Stimulated activated CD8-positive, alpha-beta memory T cell treated with anti-CD3 and anti-CD28 coated beads, Interleukin-2, amount 100 ng/mL, for 1 hour (primary cell): ENCODE results near the gene POU2F1.

Source experiments
- DNase-seq, 2 donors: peaks; one replicate each; pipeline ENCODE4 v3.0.0-alpha.2; 2020; ENCODE audit warnings: low read depth in 2 of 2

Gene POU2F1

DNA sequence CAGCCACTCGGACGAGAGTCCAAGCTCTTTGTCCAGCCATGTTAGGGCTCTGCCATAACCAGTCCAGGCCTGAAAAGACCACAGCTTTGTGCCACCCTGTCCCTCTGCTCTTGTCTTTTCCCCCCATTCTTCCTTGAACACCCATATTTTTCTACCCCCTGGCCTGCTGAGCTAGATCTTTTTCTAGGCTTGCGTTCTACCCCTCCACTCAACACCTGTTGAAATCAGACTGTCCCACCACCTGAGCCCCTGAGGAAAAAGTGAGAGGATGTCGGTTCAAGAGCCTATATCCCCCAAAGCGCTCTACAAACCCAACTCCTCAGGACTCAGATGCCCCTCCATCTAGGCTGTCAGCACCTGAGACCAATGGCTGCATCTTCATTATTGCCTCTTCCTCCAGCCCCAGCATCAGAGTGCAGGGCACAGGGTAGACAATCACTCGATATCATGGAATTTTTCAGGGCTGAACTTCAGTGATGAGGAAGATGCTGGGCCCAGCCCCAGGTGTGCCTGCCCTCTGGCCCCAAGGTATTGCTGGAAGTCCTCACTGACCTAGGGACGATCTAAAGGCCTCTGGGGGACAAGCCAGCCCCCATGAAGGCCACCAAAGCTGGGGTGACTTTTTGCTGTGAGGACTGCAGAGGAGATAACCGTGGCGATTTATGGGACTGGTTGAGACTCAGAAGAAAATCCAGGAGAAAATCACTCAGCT lies 222.3 kb downstream of the POU2F1 start:
- DNase-seq = no peak

DNA sequence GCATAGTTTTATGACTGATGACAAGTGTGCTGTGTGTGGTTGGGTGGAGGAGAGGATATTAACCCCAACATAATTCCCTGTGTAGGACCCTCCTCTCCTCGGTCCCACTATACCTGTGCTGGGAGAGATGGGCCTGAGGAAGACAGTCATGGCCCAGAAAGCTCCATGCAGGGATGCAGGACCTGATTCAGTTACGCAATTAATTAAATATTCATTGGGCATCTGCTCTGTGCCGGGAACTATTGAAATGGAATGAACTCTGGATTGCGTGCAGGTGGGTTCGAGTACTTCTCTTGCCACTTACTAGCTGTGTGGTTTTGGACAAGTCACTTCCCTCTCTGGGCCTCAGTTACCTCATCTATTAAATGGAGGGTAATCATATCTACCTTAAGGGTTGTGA lies 223.1 kb downstream of the POU2F1 start:
- DNase-seq = no peak

DNA sequence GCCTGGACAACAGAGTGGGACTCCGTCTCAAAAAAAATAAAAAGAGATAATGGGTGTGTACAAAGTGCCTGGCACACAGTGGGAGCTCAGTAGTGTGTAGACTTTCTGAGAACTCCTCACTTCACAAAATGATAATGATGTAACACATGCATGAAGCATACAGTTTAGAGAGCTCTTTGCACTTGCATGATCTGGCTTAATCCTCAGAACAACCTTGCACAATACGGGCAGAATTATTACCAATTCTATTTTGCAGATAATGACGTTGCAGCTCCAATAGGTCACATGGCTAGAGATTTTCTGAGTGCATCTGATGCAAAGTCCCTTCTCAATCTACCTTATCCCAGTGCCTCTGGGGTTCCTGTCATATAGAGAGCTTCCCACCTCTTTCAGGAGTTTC lies 226.3 kb downstream of the POU2F1 start:
- no peak for DNase-seq

DNA sequence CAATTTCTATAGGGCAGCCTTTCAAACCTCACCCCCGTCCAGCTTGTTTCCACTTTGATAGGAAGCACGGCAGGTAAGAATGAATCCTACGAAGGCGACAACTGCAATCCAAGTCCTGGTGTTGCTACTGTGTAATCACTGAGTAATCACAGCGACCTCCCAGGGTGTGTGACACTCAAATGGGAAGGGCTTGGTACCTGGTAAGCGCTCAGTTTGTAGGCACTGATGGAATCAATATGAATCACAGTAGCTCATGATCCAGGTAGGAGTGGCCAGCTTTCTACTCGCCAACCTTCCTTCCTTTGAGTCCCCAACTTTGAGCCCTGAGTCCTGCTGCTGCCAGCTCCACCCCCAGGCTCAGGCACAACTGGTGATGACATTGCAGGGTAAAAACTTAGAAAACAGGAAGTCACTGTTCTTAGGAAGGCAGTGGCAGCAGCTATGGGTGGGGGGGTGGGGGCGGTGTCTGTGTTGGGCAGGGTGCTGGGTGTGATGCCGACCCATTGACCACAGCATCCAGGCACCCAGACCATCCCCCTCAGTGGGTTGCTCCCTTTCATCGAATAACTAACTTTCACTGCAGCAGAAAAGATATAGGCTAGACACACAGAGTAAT lies 226.9 kb downstream of the POU2F1 start:
- no peak for DNase-seq

DNA sequence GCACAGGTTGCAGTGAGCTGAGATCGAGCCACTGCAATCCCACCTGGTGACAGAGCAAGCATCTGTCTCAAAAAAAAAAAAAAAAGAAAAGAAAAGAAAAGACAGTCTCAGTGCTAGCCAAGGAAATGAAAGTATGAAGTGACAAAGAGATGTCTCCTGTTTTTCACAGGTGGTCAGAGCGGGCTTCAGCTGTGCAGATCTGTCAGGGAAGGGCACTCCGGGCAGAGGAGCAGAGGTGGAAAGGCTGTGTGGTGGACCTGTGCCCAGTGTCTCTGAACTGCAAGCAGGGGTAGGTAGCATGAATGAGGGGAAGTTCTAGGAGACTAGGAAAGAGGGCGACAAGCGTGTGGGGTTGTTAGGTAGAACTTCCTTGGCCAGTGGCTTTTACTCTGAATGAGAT lies 230.2 kb downstream of the POU2F1 start:
- no peak for DNase-seq

DNA sequence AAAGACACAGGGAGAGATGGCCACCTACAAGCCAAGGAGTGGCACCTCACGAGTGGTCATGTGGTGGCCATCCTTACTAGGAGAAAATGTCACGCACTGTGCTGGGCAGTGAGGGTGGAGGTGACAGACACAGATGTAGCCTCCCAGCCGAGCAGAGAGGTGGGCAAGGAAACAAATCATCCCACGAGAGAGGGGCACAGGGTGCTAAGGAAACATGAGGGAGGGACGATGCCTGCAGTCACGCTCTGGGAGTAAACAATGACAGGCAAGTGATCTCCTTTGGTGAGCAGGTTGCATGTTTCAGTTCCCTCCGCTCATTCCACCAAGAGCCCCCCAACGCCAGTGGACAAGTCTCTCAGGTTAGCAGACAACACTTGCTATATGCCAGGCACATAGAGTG lies 231.8 kb downstream of the POU2F1 start:
- no peak for DNase-seq

DNA sequence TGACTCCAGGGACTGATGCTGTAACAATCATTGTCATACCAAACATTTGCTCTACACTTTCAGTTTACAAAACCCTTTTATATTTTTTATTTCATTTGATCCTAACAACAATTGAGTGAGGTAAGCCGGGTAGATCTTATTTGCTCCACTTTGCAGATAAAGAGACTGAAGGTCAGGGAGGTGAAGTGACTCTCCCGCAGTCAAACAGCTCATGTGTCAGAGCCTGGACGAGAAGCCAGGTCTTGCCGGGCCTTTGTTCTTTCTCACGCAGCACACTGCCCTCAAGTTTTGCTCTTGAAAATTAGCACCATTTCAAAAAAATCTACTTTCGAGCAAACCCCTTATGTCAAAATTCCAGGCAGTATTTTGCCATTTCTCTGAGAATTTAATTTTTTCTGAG lies 232.4 kb downstream of the POU2F1 start:
- DNase-seq = no peak

DNA sequence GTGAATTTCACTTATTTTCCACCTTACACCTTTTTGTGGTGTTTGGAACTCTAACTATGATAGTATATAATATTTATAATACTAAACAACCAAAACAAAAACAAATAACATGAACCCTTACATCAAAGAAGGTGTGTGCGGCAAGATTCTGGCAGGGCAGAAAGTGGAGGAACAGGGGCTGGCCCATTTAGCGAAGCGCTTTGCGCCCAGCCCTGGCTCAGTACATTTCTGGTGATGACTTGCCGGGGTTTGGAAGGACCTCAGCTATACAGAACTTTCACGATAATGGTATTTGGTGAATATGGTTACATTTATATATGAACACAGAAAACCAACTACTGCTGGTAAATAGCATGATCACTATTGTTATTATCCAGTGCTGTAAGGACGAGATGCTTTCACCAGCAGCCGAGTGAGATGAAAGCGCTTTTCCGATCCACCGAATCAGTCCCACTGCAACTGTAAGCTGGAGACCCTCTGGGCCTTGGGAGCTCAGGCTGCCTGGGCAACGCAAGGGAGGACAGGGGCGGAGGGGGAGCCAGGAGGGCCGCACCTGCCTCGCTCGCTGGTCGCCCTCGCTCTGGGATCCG lies 233.7 kb downstream of the POU2F1 start:
- DNase-seq = no peak

DNA sequence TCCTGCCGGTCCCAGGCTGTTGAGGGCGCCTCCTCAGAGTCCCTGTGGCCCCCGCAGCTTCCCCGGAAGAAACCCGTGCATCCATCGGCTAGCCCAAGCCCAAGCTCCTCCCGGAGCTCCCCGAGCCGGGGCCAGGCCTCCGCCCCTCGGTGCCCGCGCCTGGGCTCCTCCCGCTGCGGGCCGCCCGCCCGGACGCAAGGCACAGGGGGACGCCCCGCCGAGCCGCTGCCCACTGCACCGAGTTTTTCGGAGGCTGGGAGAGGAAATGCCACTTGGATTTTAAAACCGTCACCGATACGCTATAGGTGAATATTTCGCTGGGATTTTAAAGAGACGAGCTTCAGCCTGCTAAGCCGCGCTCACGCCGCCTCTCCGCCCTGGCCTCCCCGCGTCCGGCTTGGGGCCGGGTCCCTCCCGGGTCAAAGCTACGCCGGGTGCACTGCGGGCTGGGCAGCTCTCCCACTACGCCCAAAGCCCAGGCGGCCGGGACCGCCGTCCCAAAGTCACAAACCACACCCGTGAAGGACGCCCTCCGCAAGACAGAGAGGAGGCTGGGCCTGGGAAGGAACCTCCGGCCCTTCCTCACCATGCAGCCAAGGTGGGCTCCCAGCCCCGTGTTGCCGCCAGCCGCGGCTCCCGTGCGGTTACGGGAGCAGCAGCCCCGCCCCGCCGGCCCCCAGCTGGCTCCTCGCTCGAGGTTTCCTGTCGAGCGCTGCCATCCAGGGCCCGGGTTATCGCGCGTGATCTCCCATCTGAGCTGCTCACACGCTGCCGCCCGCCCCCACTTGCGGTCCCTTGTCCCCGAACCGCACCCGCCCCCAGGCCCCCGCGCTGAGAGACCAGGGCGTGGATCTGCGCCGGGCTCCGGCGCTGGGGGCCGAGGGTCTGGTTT lies 234.5 kb downstream of the POU2F1 start:
- peak; percentile 53 to 69 for DNase-seq

DNA sequence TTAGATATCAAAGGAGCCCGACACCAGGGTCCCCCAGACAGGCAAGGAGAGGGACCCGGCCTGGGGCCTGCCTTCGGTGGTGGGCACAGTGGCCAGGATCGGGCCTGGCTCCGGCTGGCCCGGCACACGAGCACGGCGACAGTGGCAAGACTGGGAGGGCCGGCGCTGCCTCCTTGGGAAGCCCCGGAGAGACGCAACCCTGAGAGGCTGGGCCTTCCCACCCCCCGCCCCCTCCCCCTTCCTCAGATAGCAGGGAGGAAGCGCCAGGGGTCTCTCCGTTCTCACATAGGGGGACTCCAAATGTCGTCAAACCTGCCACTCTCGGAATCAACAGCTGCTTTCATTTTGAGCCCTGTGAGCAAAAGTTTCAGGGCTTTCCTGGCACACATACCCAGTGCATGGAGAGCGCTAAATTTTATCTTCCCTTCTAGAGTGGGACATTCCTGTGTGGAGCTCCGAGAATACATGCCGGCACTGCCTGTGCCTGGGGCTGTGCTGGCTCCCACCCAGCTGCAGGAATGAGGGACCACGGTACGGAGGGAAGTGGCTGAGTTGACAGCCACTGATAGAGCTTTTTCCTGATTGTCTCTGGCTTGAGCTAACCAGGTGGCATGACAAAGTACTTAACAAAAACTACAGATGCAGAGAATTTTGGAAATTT lies 235.2 kb downstream of the POU2F1 start:
- DNase-seq = no peak

DNA sequence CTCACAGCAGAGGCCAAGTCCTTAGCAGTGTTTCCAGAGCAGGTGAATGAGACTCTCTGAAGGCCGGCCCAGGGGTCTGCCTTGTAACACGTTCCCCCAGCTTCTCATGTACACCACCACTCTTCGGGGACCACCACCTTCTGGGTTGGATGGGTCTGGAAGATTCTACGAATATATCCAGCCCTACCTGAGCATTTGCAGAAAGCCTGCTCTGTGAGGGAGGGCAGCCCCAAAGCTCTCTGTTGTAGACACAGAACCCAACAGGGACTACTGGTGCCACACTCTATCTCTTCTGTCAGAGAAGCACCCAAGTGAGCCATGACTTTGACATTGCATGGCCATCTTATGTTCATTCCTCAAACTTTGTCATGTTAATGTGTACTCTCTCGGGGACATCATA lies 235.8 kb downstream of the POU2F1 start:
- no peak for DNase-seq

DNA sequence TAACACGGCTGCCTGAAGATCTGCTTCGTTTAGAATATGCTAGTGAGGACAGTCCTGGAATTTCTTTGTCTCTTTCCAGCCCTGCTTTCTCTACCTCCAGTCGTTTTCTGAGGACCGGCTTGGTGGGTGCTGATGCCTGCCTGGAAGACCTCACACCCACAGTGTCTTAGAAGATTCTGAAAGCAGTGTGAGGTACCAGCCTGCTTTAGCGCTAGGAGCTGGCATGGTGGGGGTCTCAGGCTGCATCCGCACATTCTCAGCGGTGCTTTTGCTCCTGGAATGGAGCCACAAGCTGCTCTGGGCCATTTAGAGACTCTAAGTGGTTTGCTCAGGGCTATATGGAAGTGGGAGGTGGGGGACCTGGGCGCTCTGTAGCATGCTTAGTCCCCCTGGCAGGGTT lies 236.2 kb downstream of the POU2F1 start:
- no peak for DNase-seq

DNA sequence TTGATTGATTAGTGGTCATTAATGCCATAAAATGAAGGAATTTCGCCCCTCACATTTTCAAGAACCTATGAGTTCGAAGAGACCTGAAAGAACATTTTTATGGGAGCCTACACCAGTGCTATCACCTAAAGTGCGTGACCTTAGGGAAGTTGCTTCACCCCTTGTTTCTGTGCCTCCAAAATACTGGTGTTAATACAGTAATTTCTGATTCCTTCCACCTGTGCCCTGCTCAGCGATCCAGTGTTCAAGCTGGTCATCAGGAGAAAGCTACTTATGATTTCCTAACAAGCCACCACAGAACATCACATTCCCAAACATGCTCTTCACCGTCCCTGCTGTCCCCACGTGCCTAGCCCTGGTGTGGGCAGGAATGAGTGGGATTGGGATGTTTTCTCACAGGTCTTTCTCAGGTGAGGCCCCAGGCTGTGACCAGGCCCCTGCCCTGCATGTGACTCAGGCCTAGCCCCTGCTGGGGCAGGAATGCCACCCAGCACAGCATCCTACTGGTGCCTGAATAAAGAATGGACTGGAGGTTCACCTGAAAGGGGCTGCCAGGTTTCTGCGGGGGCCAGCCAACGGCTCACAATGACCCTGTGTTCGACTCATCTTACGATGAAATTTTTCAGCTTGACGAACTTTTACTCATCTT lies 237.4 kb downstream of the POU2F1 start:
- DNase-seq = no peak

DNA sequence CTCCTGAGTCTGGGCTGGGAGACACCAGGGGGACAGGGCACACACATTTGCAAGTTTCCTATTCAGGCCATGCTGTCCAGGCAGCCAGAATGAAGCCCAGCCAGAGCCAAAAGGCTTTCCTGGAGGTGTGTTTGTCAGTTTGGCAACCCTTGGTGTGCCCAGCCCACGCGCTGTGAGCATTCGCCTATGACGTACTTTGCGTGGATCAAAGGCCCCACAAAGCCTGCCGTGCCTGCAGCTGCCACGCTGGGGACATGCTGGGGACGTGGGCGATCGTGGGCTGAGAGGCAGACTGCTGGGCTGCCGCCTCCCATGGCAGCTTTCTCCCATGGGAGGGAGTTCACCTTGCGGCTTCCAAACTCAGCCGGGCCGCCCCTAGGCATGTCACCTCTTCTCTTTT lies 240.2 kb downstream of the POU2F1 start:
- no peak for DNase-seq

DNA sequence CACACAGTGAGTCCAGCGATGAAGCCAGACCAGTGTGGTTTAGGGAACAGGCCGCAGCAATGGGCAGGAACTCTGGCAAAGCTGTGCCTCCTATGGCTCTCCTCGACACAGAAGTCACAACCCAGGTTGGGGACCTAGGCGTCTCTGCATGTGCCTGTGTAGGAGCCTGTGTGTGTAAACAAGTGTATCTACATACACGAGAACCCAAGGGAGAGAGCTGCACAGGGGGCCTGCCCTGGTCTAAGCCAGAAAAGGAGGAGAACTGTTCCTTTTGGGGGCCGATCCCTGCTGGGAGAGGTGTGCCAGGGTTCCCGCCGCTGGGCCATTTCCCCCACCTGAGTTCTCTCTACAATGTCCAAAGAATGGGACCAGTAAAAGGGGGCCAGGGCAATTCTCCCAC lies 241.7 kb downstream of the POU2F1 start:
- no peak for DNase-seq

DNA sequence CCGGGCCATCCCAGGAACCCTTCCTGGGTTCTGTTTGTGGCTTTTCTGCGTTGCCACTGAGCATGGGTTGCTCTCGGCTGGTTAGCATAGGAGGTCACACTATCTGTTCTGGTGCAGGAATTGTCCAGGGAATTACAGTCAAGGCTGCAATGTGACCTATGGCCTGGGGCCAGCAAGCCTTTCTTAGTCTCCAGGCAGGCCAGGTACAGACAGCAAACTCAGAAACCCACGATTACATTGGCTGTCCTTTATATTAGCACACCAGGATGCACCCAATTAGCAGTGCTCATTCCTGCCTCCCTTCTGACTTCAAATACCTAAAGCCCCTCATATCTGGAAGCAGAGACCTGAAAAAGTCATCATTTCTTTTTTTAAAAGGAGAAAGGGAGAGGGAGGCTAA lies 242.4 kb downstream of the POU2F1 start:
- DNase-seq = no peak

DNA sequence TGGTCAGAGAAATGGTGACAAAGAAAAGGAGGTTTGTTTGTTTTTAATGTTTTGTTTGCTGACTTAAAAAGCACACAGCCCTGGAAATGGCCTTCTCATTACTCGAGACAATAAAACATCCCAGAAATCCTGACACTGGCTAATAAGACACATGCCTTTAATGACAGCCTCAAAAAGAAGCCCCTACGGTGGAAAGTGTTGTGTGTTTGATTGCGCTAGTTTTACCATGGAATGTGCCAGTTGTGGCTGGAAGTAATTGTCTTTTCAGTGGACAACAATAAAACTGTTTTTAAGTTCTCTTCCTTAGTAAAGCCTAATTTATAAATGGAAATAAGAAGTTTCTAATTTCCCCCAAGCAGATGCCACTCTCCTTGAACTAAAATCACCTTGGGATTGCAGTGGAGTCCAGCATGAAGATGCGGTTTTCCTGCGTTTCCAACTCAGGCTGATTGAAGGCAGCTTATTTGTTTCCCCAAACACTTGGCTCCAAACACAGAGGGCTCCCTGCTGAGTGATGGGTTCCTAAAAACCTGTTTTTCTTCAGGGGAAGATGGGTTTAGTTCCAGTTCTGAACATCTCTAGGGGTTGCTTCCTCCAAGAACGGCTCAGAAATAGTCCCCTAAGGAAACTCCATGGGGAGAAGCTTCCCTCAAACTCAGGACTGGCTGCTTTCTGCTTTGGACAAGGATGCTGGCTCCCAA lies 243.3 kb downstream of the POU2F1 start:
- DNase-seq = no peak

DNA sequence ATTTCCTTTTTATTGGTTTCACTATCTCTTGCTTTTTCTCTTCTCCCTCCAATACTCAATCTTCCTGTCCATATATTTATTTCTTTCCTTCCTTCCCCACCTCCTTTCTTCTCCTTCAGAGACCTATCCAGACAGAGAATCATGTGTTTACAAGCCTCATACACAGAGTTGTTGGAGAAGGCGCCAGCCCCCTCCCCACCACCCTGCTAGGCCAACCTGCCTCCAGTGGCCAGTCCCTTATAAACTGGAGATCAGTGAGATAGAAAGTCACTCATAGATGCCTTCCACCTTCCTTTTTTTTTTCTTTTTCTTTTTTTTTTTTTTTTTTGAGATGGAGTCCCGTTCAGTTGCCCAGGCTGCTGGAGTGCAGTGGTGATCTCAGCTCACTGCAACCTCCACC lies 244.3 kb downstream of the POU2F1 start:
- no peak for DNase-seq

DNA sequence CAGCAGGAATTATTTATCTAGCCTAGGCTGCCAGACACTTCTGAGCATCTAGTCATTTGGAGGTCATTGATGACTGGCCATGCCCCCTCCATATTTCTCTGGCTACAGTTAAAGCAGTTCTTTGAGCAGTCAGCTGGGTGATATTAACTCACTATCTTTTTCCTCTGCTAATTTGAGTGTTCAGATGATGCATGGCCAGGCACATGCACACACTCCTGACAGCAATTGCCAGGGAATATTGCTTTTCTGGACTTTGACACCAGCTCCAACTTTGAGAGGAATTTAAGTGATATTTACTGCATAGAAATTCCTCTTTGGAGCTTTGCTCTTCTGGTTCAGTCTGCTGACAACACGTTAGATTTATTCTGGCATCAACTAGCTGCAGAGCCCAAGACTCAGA lies 245.1 kb downstream of the POU2F1 start:
- no peak for DNase-seq

DNA sequence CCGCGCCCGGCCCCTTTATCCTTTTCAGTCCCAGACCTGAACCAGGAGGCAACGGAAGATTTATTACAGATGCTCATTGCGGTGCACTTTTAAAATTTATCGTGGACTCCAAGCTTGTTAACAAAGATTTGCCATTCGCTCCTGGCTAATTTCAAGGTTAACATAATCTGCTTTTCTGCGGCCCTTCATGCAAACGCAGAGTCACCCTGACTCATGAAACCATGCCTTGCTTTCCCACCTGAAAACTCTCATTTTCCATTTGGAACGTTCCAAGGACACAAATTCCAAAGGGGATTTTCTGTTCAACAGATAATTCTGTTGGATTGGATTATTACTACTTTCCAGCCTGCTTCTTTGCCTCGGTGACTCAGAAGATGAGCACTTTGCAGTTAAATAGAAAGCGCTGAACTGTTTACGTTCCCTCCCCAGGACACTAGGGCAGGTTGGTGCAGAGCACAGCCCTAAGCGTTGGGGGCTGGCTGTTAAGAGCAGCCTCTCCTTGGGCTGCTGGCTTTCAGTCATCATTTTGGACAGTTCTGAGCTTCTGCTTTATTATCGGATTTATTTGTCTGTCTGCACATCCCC lies 246.5 kb downstream of the POU2F1 start:
- DNase-seq = no peak
